IPS-NIHi7 (cell line): Measurements from ENCODE around the gene NISCH.

ENCODE experiments used
- DNase-seq: peaks from one replicate; pipeline ENCODE4 v3.0.0; 2012; ENCODE audit warnings: mixed read lengths; ENCODE audit errors: extremely low spot score

Gene NISCH

DNA sequence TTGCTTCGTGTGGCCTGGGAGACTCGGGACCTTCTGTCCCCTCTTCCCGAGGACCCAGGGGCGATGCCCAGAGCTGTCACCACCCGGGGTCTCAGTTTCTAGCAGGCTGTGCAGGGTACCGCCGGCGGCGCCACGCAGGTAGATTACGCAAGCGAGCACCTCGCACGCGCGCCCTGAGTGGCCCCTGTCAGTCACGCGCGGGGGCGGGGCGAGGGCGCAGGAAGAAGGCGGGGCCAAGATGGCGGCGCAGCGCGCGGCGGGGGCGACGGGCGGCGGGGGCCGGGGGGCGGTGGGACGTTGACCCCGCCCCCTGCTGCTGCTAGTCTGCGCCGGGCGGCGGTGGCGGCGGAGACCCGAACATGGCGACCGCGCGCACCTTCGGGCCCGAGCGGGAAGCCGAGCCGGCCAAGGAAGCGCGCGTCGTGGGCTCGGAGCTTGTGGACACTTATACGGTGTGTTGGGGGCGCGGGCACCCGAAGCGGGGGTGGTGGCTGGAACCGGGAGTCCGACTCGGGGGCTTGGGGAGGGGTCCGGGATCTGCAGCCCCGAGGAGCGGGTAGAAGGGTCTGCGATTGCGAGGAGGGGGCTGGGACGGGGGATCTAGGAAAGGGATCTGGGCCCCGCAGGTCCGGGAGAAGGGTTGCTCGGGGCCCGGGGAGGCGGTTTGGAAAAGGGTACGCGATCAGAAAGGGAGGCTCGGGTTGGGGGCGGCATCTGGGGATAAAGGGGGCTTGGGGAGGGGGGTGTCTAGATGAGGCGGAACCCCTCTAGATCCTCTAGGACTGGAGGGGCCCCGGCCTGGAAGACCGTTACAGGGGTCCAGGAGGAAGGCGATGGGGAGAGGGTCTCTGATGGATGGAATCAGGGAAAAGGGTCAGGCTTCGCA, at the start of gene NISCH:
Gene NISCH, plus strand, starts transcription at position 322 of the 886 bp plus-strand sequence. Its CDS starts 38 bp downstream, at position 360.
- DNase-seq = peak; percentile 94

GRCh38 chr3:52406231-52406661, 49.2 kb upstream of the NISCH start:
- DNase-seq = no peak

DNA sequence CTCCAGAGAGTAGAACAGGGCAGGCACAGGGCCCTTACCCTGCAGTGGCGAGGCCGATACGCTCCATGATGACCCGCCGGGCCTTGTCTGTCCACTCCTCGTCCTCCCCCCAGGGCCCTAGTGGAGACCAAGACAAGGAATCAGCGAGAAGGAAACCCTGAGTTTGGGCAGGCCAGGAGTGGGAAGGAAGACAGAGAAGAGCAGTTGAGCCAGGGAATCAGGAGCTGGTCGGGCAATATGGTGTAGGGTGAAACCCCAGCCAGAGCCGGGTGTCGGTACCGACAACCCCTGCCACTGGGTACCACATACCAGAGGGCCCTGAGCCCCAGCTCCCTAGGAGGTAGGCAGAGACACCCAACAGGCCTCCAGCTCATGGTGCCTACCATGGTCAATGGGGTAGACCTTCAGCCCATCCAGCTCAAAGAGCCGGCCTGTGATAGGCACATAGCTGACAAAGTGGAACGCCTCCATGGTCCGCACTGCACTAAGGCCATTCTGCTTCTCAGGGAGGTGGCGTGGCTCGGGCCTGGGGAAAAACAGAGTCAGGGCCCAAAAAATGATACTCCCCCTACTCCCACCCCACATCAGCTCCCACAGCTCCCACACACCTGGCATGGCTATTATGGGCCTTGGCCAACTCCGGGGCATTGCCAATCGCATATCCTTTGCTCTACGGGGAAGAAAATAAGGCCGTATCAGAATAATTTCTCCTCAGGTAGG, 48.5 kb upstream of the NISCH start:
- DNase-seq = no peak

DNA sequence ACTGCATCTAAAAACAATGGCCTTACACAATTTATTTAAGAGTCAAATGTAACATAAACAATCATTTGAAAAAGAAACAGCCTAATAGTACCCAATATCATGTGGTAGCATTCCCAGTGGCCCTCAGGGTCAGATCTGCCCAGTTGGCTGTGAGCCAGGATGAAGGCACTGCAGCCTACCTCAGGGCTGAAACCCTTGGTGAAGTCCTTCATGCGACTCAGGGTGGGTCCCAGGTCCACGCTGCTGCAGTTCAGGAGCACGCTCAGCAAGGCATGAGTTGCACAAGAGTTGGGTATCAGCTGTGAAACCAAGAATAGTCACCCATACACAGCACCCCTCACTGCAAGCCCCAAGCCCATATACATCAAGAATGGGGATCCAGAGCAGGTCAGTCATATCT, 47.6 kb upstream of the NISCH start:
- DNase-seq = no peak

DNA sequence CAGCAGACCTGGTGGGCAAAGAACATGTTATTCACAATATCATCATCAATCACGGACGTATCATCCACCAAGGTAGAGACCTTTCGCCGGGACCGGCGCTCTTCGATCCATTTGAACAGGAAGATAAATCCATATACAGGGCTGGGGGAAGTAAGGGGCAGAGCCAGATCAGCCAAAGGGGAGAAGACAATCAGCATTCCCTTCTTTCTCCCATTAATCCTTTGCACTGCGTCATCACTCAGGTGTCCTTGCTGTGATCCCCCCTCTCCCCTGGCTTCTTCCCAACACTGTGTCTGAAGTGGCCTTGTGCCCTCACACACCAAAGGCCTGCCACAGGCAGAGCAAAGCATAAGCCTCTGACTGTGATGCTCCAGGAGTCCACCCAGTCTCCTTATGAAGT, 46.9 kb upstream of the NISCH start:
- no peak for DNase-seq

- no peak for DNase-seq
Observed at GRCh38 chr3:52415800-52416199, 39.6 kb upstream of the NISCH start.

- no peak for DNase-seq
Observed at GRCh38 chr3:52420388-52420787, 35.0 kb upstream of the NISCH start.

- DNase-seq = no peak
Observed at GRCh38 chr3:52422669-52423068, 32.7 kb upstream of the NISCH start.

DNA sequence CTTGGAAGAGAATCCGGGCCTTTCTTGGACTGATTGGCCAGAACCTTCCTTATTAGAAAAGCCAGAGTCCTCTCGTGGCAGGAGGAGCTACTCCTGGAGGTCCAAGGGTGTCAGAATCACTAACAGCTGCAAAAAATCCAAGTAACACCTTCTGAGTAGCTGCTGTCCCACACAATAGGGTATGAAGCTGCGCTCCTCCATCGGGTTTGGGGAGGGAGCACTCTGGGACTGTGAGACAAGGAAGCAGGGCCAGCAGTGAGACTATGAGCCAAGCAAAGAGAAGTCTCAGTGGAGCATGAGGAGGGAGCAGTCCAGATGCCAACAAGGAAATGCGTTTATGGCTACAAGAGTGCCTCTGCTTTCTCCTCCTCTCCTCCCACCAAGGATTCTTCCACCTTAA, 32.2 kb upstream of the NISCH start:
- no peak for DNase-seq

- DNase-seq = peak; percentile 68
Observed at GRCh38 chr3:52428151-52429005, 27.0 kb upstream of the NISCH start.

- DNase-seq = no peak
Observed at GRCh38 chr3:52429031-52429430, 26.4 kb upstream of the NISCH start.

GRCh38 chr3:52429779-52430415, 25.5 kb upstream of the NISCH start:
- no peak for DNase-seq

- DNase-seq = no peak
Observed at GRCh38 chr3:52430416-52430810, 25.0 kb upstream of the NISCH start.

- DNase-seq = no peak
Observed at GRCh38 chr3:52431459-52432223, 23.8 kb upstream of the NISCH start.

GRCh38 chr3:52432225-52432624, 23.2 kb upstream of the NISCH start:
- no peak for DNase-seq

- no peak for DNase-seq
Observed at GRCh38 chr3:52432691-52433141, 22.7 kb upstream of the NISCH start.

DNA sequence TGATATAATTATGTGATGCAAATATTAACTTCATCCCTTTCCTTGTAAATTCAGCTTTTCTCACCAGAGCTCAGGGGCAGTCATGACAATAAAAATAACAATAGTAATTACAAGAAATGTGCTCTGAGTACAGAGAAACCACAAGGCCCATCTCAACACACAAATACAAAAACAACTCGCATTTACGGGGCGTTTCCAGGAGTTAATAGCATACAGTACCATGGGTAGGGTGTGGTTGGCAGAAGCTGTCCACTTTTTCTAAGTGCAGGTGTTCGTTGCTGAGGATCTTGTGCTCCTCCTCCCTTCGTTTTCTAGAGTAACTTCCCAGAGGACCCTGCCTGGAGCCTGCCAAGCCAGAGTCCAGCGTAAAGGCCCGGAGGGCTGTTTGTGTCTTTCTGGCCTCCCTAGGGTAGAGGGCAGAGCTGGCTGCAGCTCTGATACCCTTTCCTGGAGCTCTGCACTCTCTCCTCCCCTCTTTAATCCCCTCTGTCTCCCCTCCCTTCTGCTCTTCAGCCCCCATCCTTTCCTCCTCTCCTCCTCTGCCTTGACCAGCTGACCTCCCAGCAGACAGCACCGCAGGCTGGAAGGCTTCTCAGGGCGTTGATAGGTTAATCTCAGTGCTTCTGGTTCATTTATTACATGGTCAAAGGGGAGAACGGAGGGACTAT, 21.9 kb upstream of the NISCH start:
- DNase-seq = no peak

DNA sequence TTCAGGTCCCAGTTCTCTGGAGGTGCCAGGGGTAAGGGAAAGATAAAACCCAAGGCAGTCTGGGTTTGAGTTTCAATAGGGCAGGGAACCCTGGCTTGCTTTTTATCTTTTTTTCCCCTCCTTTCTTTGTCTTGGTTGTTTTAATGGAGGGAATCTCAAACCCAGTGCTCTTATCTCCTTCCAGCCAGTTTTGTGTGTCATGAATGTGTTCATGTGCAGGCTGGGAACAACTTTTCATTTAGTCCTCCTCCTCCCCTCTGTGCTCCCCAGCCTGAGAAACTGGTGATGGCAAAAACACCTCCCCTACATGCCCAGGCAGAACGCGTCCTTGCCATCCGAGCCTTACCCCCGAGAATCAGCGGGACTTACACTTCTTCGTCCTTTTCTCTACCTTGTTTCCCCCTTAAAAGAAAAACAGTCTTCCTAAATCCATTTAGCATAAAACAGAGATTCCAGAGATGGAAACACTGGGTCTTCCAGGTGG, 21.4 kb upstream of the NISCH start:
- DNase-seq = no peak

- DNase-seq = no peak
Observed at GRCh38 chr3:52434491-52435115, 20.8 kb upstream of the NISCH start.
